DLD1 (cell line): ENCODE data around the gene IQCK.

Experiments
- in situ Hi-C: cut with HindIII; loops from 2 replicates; pipeline ENCODE4 v1.10.0; 2017; ENCODE audit warnings: low sequenced_read_pairs

Gene IQCK

GRCh38 chr16:19879241-19879792 is 161.2 kb downstream of the IQCK start:
- in situ Hi-C loops = no loop called here

GRCh38 chr16:19881028-19881427 is 163.0 kb downstream of the IQCK start:
- in situ Hi-C loops = no loop called here

GRCh38 chr16:19881783-19882182 is 163.7 kb downstream of the IQCK start:
- in situ Hi-C loops = no loop called here

GRCh38 chr16:19882186-19882585 is 164.1 kb downstream of the IQCK start:
- in situ Hi-C loops = no loop called here

- in situ Hi-C loops = no loop called here
These were observed 164.6 kb downstream of the IQCK start for GRCh38 chr16:19882646-19883045.

GRCh38 chr16:19883296-19883965 is 165.4 kb downstream of the IQCK start:
- in situ Hi-C loops = no loop called here

GRCh38 chr16:19883966-19884485 is 166.0 kb downstream of the IQCK start:
- in situ Hi-C loops = no loop called here

GRCh38 chr16:19884611-19885450 is 166.8 kb downstream of the IQCK start, which contains the start of gene GPRC5B:
Gene GPRC5B, minus strand, starts transcription at chr16:19884848. Its CDS starts 12,003 bp downstream, at chr16:19872845.
- in situ Hi-C loops = no loop called here

- in situ Hi-C loops = no loop called here
These were observed 167.5 kb downstream of the IQCK start for GRCh38 chr16:19885451-19886072.

DNA sequence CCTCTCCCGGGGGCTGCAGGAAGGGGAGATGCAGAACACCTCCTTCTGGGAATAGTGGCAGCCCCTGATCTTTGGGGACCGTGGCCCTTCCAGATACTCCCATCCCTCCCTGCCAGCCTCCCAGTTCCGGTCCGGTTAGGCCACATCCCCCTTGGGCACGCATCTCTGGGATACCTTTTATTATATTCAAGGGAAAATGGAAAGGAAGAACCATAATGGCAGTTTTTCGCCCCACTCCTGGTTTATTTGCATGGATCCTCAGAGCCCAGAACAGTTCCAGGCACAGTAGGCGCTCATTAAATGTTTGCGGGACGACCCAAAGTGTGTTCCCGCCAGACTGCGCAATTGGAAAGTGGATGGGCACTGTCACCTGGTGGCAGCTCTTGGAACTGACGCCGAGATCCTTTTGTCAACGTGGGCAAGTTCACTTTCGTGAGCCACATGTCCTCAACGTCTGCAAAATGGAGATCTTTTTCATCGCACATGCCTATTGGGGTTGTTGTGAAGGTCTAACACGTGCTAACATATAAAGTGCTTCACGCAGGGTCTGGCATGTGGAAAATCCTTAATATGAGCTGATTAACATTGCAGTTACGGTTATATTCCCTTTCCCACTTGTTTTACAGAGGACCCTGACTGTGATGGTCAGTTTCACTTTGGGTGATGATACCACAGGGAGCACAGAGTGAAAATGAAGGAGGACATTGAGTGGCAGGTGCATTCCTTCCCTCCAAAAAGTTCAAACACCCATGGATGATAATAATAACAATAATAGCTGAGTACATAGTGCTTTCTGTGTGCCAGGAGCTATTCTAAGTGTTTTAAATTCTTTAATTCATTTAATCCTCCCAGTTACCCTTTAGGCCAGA is 168.2 kb downstream of the IQCK start:
- in situ Hi-C loops = no loop called here

GRCh38 chr16:19888834-19889233 is 170.8 kb downstream of the IQCK start:
- in situ Hi-C loops = no loop called here

DNA sequence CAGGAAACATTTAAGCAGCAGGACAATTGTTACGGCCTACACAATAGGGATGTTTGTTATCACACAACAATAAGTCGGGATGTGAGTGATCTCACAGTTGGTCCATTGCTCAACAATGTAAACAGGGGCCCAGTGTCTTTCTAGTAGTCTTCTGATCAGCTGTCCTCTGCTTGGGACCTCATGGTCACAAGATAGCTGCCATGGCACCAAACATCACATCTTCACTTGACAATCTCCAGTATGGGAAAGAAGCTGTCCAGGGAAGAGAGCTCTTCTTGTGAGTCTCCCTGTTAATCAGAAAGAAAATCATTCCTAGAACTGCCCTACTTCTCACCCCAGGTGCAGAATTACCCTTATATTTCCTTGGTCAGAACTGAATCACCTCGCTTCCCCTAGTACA is 172.8 kb downstream of the IQCK start:
- in situ Hi-C loops = no loop called here

DNA sequence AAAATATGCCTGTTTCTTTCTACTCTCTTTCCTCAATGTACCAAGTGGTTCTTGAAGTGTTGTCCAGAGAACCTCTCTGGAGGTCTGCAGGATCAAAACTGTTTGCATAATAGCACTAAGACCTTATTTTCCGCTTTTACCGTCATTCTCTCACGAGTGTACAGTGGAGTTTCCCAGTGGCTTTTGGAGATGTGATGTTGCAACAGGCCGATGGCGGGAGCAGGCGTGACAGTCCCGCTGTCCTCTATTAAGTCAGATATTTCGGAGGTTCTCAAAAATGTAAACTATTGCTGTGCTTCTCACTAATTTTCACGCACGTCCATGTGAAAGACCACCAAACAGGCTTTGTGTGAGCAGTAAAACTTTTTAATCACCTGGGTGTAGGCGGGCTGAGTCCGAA is 174.8 kb downstream of the IQCK start:
- in situ Hi-C loops = no loop called here

- in situ Hi-C loops = no loop called here
These were observed 176.5 kb downstream of the IQCK start for GRCh38 chr16:19894586-19894985.

DNA sequence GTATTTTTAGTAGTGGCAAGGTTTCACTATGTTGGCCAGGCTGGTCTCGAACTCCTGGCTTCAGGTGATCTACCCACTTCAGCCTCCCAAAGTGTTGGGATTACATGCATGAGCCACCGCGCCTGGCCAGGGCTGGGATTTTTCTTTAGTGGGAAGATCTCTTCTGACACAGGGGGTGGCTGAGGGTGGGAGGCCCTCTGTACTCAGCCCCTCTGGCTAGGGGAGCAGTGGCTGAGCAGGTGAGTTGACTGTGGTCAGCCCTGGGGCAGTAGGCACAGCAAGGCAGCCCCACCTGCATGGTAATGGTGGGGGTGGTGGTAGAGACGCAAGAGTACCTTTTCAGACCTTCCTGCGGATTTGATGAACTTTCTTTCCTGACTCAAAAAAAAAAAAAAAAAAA is 178.9 kb downstream of the IQCK start:
- in situ Hi-C loops = no loop called here

GRCh38 chr16:19898166-19898565 is 180.1 kb downstream of the IQCK start:
- in situ Hi-C loops = no loop called here

DNA sequence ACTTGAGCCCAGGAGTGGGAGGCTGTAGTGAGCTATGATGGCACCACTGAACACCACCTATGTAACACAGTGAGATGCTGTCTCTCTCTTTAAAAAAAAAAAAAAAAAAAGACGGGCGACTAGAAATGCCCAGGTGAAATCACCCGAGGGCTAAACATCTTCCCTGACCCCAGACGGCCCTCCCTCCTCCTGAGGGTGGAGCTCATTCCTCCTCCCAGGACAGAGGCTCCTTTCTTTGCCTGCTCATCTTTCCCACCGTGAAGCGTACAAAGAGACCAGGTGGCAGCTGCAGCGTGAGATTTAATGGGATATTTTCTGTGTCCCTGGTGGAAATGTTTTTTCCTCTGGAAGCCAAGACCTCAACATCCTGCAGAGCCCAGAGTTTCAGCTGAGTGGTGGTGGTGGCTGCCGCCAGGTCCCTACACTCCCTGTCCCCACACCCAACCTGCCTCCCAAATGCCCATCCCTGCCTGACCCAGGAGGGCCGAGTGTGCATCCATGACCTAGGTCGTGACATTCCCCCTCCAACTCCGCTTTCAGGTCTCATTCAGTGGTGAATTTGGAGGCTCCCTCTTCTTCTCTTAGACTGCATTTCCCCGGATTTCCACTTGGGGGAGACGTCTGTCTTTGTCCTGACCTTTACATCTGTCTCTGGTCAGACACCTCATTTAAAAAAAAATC is 181.0 kb downstream of the IQCK start:
- in situ Hi-C loops = no loop called here

DNA sequence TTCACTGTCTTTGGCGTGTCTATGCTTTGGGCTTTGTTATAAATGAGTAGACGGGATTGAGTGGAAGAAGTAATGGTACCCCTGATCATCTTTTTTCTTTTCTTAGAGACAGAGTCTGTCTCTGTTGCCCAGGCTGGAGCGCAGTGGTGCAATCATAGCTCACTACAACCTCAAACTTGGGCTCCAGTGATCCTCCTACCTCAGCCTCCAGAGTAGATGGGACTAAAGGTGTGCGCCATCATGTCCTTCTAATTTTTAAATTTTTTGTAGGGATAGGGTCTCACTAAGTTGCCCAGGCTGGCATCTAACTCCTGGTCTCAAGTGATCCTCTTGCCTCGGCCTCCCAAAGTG is 181.5 kb downstream of the IQCK start:
- in situ Hi-C loops = no loop called here

GRCh38 chr16:19901164-19901563 is 183.1 kb downstream of the IQCK start:
- in situ Hi-C loops = no loop called here
